Smooth muscle cell of bladder (primary cell): ENCODE data around the gene ASPSCR1. TPM values are rescaled to one million over a fixed set of nuclear protein-coding genes. Genes with fewer than 3 reads are reported as not detected.

ENCODE experiments used
- total RNA-seq: library from RNA; depleted of rRNA; stranded (reverse); fragments of >200 nt; gene quantifications from 2 replicates; pipeline ENCODE4 v1.2.3, GENCODE V29; 2014

Gene ASPSCR1, protein sequence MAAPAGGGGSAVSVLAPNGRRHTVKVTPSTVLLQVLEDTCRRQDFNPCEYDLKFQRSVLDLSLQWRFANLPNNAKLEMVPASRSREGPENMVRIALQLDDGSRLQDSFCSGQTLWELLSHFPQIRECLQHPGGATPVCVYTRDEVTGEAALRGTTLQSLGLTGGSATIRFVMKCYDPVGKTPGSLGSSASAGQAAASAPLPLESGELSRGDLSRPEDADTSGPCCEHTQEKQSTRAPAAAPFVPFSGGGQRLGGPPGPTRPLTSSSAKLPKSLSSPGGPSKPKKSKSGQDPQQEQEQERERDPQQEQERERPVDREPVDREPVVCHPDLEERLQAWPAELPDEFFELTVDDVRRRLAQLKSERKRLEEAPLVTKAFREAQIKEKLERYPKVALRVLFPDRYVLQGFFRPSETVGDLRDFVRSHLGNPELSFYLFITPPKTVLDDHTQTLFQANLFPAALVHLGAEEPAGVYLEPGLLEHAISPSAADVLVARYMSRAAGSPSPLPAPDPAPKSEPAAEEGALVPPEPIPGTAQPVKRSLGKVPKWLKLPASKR
- 25.0 and 26.6 TPM in 2 replicates for total RNA-seq

DNA sequence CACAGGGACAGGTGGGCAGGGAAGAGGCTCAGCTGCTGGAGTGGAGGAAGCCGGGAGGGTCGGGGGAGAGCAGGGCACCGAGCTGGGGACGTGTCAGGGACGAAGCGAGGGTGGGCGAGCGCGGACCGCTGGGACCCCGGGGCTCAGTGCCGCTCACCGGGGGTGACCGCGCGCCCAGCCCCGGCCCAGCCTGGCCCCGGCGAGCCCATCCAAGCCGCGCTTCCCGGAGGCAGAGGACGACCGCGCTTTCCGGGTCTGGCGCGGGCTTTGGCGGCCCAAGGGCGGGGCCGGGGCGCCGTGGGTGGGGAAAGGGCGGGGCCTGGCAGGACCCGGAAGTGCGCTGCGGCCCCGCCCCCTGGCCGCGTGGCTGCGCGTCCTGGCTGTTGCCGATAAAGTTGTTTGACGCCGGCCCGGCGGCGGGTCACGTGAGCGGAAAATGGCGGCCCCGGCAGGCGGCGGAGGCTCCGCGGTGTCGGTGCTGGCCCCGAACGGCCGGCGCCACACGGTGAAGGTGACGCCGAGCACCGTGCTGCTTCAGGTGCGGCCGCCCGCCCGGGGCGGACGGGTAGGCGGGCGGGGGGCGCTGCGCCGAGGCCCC, at the start of gene ASPSCR1:
Gene ASPSCR1, plus strand, starts transcription at position 419 of the 598 bp plus-strand sequence. Its CDS starts 18 bp downstream, at position 437.

GRCh38 chr17:81927653-81928543, 49.5 kb upstream of the ASPSCR1 start, which contains the start of gene MAFG:
Gene MAFG (minus strand): TSS chr17:81927735. CDS start chr17:81923185, 4,550 bp downstream.

DNA sequence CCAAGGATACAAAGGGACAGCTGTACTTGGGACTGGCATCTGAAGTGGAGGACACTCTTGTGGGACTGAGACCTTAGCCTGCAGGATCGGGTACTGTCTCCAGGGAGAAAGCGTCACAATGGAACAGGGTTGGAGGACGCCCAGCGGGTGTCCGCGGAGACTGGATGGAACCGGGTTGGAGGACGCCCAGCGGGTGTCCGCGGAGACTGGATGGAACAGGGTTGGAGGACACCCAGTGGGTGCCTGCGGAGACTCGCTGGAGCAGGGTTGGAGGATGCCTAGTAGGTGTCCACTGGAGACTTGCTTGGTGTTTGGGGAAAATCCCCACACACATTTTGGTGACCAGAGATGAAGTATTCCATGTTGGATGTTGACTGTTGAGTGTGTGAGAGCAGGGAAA, 30.2 kb upstream of the ASPSCR1 start, which contains the start of gene MYADML2:
Gene MYADML2, minus strand, starts transcription at position 45 of the 400 bp plus-strand sequence. CDS start 5,492 bp downstream, outside the sequence.

GRCh38 chr17:81961087-81961511, 16.3 kb upstream of the ASPSCR1 start, which contains the start of gene NOTUM:
Gene NOTUM (minus strand): TSS chr17:81961187. CDS start chr17:81960909, 278 bp downstream.

DNA sequence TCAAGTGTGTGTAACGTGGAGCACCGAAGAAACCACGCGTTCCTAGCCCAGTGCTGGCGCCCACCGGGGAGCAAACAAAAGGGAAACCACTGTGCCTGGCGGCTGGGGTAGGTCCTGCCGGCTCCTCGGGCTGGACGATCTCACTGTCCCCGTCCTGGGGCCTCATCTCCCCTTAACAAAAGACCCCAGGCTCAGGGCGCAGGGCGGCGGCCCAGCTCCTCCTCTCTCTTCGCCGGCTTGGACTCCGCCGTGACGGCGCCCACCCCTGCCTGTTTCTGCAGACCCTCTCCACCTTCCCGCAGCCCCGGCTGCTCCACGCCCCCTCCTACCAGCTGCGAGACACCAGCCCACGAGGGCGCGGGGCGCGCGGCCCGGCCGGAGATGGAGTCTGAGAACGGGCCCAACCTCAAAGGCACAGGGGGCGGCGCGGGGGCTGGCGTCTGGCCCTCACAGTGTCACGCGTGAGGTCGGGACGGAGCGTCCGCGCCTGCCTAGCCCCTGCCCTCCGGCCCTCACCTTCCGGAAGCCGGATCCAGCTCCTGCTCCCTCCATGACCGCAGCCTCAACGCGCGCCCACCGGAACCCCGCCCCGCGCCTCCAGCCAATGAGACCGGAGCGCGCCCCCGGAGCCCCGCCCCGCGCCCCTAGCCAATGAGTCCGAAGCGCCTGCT, 45.0 kb downstream of the ASPSCR1 start, which contains the start of gene CENPX:
Gene CENPX, minus strand, starts transcription at position 569 of the 671 bp plus-strand sequence. Its CDS starts 17 bp downstream, at position 552.

DNA sequence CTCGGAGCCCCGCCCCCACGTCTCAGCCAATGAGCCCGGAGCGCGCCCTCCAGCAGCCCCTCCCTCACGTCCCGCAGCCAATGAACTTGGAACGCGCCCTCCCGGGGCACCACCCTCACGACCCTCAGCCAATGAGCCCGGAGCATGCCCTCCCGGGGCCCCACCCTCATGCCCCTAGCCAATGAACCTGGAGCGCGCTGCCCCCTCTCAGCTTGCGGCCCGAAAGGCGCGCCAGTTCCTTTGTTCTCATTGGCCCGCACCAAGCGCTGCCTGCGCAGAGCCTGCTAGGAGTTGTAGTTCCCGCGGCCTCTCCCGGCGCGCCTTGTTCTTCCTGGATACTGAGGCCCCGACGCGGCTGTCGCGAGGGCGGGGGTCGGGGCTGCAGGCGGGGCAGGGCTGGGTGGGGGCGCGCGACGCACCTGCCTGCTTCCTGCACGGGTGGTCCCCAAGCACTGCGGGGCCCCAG, 45.6 kb downstream of the ASPSCR1 start, which contains the start of gene LRRC45:
Gene LRRC45, plus strand, starts transcription at position 325 of the 466 bp plus-strand sequence. CDS start 339 bp downstream, outside the sequence.

GRCh38 chr17:82031303-82031884, 54.0 kb downstream of the ASPSCR1 start, which contains the start of gene RAC3:
Gene RAC3 (plus strand): TSS chr17:82031678. CDS start chr17:82031762, 84 bp downstream.

DNA sequence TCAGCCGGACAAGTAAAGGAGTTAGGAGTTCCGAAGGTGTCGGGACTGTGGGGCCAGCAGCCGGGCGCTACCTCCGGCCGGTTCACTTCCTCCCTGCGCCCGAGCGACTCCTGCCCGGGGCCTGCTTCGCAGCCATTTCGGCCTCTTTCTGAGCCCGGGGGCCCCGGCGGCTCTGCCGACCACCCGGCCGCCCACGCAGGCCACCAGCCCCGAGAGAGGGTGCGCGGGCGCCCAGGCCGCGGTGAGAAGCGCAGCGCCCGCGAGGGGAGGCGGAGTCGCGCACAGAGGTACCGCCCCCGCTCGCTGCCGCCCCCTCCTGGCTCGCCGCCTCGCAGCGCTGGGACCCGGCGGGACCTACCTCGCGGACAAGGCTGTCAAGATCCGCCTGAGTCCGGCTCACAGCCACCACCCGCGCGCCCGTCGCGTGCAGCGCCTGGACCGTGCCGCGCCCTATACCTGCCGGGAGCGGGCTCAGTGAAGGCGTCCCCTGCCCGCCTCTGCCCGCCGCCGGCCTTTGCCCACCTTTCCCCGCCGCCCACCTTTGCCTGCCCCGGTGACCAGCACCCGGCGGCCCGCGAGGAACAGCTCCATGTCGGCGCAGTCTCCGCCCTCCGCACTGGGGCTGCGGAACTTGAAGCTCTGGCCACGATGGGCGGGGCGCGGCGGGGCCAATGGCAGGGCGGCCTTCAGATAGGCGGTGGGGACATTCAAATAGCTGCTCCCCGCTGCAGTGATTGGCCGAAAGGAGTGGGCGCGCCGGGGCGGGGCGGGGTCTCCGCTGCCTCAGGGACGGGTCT, 59.9 kb downstream of the ASPSCR1 start, which contains the start of gene DCXR:
Gene DCXR, minus strand, starts transcription at position 606 of the 797 bp plus-strand sequence. Its CDS starts 15 bp downstream, at position 591.

GRCh38 chr17:82051776-82052637, 74.6 kb downstream of the ASPSCR1 start, which contains the start of the genes GPS1 and RFNG:
Gene GPS1 (plus strand): TSS chr17:82051898. CDS start chr17:82051932, 34 bp downstream.
Gene RFNG (minus strand): TSS chr17:82051811. CDS start chr17:82051766, 45 bp downstream.

DNA sequence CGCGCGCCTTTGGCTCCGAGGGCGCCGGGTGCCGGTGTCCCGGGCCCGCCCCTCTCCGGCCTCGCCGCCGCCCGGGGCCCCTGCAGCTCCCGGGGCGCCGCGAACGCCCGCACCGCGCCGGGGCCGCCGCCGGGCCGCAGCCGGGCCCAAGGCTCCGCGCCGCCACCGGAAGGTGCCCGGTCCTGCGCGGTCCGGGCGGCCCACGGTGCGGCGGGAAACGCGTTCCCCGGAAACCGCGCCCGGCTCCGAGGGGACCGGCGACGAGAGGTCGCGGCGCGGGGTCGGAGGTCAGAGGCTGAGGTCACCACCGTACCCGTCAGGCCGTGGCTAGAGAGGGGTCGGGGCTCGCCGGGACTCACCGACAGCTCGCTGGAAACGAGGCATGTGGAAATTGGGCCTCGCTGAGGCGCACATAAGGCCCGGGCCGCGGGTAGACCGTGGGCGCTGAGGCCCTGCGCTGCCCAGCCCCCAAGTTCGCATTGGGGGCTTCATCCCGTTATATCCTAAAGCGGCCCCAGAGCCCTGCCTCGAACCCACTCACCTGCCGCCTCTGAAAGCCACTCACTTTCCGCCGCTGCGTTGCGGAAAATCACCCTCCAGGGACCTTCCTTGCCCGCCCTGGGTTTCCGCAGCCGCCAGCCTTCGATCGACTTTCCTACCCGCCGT, 88.3 kb downstream of the ASPSCR1 start, which contains the start of gene DUS1L:
Gene DUS1L, minus strand, starts transcription at position 167 of the 666 bp plus-strand sequence. CDS start 745 bp downstream, outside the sequence.

Other genes with a start within 250 kb of the ASPSCR1 start
- 0.09 TPM in 1 of 2 replicates, not detected in the other for gene GCGR, start 173.5 kb upstream of the ASPSCR1 start, total RNA-seq
- gene MCRIP1, start 144.3 kb upstream of the ASPSCR1 start, total RNA-seq: 78.6 and 95.7 TPM in 2 replicates
- not detected in 2 replicates for gene PPP1R27, start 142.6 kb upstream of the ASPSCR1 start, total RNA-seq
- 1,172 and 1,485 TPM in 2 replicates for gene P4HB, start 117.1 kb upstream of the ASPSCR1 start, total RNA-seq
- 48.4 and 63.1 TPM in 2 replicates for gene ARHGDIA, start 106.3 kb upstream of the ASPSCR1 start, total RNA-seq
- 109 and 112 TPM in 2 replicates for gene ALYREF, start 86.0 kb upstream of the ASPSCR1 start, total RNA-seq
- gene ANAPC11, start 85.9 kb upstream of the ASPSCR1 start, total RNA-seq: 198 and 226 TPM in 2 replicates
- 0.28 and 0.46 TPM in 2 replicates for gene NPB, start 75.4 kb upstream of the ASPSCR1 start, total RNA-seq
- gene PCYT2, start 66.2 kb upstream of the ASPSCR1 start, total RNA-seq: 61.2 and 81.8 TPM in 2 replicates
- gene SIRT7, start 59.5 kb upstream of the ASPSCR1 start, total RNA-seq: 16.9 and 21.2 TPM in 2 replicates
- 13.7 and 17.0 TPM in 2 replicates for gene MAFG, start 49.9 kb upstream of the ASPSCR1 start, total RNA-seq
- gene PYCR1, start 40.3 kb upstream of the ASPSCR1 start, total RNA-seq: 105 and 117 TPM in 2 replicates
- gene MYADML2, start 30.4 kb upstream of the ASPSCR1 start, total RNA-seq: not detected in 2 replicates
- under 0.01 and 0.09 TPM in 2 replicates for gene NOTUM, start 16.4 kb upstream of the ASPSCR1 start, total RNA-seq
- gene CENPX, start 45.2 kb downstream of the ASPSCR1 start, total RNA-seq: 14.4 and 20.1 TPM in 2 replicates
- gene LRRC45, start 45.7 kb downstream of the ASPSCR1 start, total RNA-seq: 9.2 and 11.1 TPM in 2 replicates
- 5.7 and 10.6 TPM in 2 replicates for gene RAC3, start 54.0 kb downstream of the ASPSCR1 start, total RNA-seq
- gene DCXR, start 60.1 kb downstream of the ASPSCR1 start, total RNA-seq: 44.4 and 57.6 TPM in 2 replicates
- gene RFNG, start 74.2 kb downstream of the ASPSCR1 start, total RNA-seq: 27.9 and 44.6 TPM in 2 replicates
- 85.9 and 88.7 TPM in 2 replicates for gene GPS1, start 74.3 kb downstream of the ASPSCR1 start, total RNA-seq
- gene DUS1L, start 88.2 kb downstream of the ASPSCR1 start, total RNA-seq: 48.6 and 57.0 TPM in 2 replicates
- 67.0 and 94.7 TPM in 2 replicates for gene FASN, start 120.6 kb downstream of the ASPSCR1 start, total RNA-seq
- gene CCDC57, start 235.2 kb downstream of the ASPSCR1 start, total RNA-seq: 11.1 and 16.0 TPM in 2 replicates